ENCODE results near the gene CAMKK2.

DNA sequence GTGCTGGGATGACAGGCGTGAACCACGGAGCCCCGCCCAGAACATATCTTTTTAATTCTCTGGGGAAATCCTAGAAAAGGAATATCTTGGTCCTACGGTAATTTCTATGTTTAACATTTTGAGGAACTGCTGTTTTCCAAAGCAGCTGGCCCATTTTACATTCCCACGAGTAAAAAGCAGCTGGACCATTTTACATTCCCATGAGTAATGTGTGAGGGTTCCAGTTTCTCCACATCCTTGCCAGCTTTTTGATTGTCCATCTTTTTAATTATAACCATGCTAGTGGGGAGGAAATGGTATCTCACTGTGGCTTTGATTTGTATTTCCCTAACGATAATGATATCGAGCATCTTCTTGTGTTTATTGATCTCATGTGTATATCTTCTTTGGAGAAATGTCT lies 91.0 kb downstream of the CAMKK2 start:
- TF ChIP-seq EZH2phosphoT487 (IDR thresholded peaks at IDR 0.05; ENCODE audit: insufficient read depth, low read depth) (no peak), EZH2 (IDR thresholded peaks at IDR 0.05; ENCODE audit: insufficient read depth, poor library complexity, severe bottlenecking) (no peak)
